22Rv1 (cell line): Measurements from ENCODE around the gene SEMA4F.

ENCODE experiments used
- CTCF ChIP-seq: fragments of 450-650 bp; IDR thresholded peaks from 2 replicates; pipeline ENCODE4 v1.5.1; 2017; ENCODE audit warnings: mild to moderate bottlenecking
- ZFX ChIP-seq: fragments of 450-650 bp; IDR thresholded peaks from 2 replicates; pipeline ENCODE4 v1.6.1; 2017; ENCODE audit warnings: antibody characterized with exemption, borderline replicate concordance

GRCh38 chr2:74694281-74694680, 40.2 kb downstream of the SEMA4F start:
- TF ChIP-seq CTCF (no peak), ZFX (no peak)
